GM21529 (cell line): ENCODE data around the gene SERTAD1.
"Not testable (repeated sequence)": the region's sequence is repeated elsewhere in the genome, so short reads cannot be mapped to it uniquely, and the experiment has no call there.

Source experiments
- ATAC-seq: cut with Tn5 transposase; IDR thresholded peaks from one replicate; pipeline ENCODE4 v1.9.1; 2021; ENCODE audit not compliant: unreplicated experiment

SERTAD1 gene, protein sequence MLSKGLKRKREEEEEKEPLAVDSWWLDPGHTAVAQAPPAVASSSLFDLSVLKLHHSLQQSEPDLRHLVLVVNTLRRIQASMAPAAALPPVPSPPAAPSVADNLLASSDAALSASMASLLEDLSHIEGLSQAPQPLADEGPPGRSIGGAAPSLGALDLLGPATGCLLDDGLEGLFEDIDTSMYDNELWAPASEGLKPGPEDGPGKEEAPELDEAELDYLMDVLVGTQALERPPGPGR

DNA sequence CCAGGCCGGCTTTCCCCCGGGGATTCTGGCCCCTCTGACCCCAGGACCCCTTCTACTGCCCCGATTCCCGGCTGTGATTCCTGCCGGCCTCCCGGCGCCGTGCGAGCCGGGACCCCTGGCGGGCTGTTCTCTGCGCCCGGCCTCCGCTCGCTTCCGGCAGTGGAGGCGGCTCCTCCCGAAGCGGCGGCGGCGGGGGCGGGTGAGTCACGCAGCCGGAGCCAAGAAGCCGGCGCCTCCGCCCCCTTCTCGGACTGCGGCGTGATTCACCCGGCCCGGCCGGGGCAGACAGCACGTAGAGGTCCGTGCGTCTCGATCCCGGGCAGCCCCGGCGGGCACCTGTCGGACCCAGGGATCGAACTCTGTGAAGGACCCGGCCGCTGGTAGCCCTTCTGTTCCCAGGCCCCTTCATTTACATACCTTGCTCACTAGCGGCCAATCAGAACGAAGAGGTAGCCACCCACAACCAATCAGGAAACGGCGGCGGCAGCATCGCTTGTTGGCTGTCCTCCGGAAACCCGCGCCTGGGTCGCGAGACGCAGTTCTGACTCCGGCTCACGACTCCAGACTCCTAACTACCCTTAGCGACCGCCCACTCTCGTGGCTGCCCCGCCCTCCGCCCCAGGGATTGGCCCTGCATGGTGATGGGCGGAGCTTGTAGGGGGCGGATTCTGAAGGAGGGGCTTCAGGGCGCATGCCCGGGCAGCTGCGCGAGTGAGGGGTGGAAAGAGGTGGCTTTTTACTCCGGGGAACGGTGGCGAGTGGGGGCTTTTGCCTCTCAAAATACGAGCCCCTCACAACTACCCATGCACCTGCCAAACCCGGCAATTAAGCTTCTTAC lies at the start of gene SERTAD1:
Gene SERTAD1 (minus strand): TSS at position 543 of the 838 bp plus-strand sequence. CDS start 2,446 bp downstream, outside the sequence.
- ATAC-seq: peak; percentile 74

DNA sequence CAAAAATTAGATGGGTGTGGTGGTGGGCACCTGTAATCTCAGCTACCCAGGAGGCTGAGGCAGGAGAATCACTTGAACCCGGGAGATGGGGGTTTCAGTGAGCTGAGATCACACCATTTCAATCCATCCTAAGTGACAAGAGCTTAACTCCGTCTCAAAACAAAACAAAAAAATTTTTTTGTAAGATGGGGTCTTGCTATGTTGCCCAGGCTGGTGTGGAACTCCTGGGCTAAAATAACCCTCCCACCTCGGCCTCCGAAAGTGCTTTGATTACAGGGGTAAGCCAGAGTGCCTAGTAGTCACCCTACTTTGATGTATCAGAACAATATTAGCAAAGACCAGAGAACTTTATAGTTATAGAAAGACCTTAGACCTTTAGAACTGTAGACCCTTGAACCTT lies 48.9 kb upstream of the SERTAD1 start:
- no peak for ATAC-seq

DNA sequence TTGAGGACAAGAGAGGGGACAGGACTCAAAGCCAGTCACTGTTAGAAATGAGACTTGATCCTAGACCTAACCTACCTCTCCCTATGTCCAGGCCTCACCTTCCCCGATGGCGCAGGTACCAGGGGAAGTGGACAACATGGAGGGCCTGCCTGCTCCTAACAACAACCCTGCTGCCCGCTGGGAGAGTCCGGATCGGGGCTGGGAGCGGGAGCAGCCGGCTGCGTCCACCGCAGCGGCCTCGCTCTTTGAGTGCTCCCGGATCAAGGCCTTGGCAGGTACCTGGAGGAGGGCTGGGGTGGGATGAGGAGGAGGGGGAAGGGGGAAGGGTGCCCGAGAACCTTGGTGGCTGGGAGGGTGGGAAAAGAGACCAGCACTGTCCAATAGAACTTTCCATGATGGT lies 46.7 kb upstream of the SERTAD1 start:
- ATAC-seq: no peak

DNA sequence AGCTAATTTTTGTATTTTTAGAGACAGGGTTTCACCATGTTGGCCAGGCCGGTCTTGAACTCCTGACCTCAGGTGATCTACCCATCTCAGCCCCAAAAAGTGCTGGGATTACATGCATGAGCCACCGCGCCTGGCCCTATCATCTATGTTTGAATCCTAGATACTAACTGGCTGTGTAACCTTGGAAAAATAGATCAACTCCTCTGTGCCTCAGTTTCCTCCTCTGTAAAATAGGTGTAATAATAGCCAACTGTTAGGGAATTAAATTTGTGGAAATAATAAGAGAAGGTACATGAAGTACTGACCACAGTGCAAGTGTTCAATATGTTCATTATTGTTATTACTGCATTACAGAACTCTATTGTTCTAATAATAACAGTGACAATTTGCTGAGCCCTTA lies 45.3 kb upstream of the SERTAD1 start:
- ATAC-seq: no peak

DNA sequence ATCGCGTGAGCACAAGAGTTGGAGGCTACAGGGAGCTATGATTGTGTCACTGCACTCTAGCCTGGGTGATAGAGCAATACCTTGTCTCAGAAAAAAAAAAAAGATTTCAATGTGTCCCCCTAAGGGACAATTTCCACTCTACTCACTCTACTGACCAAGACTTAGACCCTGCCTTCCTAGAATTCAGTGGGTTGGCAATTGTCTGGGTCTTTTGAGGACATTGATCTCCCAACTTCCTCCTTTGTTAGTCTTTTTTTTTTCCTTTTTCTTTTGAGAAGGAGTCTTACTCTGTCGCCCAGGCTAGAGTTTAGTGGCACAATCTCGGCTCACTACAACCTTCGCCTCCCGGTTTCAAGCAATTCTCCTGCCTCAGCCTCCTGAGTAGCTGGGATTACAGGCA lies 43.2 kb upstream of the SERTAD1 start:
- no peak for ATAC-seq

DNA sequence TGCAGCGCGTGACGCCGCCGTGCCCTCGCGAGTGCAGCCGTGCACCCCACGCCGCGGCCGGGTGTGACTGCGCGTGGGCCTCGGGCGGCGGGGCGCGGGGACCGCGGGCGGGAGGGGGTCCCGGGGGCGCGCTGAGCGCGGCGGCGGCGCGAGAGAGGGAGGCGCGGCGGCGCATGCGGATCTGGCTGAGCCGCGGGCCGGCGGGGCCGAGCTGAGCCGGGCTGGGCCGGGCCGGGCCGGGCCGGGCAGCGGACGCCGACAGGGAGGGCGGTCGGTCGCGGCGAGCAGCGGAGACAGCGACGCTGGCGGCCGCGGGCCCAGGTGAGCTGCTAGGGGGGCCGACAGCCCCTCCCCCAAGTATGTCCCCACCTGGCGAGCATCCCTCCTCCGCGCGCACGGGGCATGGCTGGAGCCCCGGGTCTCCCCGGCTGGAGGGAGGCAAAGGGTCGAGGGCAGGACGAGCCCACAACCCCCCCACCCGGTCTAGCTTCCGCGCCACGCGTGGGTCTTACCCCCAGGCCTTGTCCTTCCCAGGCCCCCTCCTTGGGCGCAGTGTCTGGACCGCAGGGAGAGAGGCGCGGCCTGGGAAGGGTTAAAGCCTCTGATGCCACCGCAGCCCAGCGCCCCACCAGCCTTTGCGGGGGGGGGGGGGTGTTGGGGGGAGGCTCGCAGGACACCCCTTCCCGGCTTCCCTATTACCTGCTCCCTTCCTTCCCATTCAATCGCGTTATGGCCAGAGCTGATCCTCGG lies 41.4 kb upstream of the SERTAD1 start, which contains the start of gene SPTBN4:
Gene SPTBN4 (plus strand): TSS at position 17 of the 750 bp plus-strand sequence. CDS start 5,621 bp downstream, outside the sequence.
- ATAC-seq: no peak

DNA sequence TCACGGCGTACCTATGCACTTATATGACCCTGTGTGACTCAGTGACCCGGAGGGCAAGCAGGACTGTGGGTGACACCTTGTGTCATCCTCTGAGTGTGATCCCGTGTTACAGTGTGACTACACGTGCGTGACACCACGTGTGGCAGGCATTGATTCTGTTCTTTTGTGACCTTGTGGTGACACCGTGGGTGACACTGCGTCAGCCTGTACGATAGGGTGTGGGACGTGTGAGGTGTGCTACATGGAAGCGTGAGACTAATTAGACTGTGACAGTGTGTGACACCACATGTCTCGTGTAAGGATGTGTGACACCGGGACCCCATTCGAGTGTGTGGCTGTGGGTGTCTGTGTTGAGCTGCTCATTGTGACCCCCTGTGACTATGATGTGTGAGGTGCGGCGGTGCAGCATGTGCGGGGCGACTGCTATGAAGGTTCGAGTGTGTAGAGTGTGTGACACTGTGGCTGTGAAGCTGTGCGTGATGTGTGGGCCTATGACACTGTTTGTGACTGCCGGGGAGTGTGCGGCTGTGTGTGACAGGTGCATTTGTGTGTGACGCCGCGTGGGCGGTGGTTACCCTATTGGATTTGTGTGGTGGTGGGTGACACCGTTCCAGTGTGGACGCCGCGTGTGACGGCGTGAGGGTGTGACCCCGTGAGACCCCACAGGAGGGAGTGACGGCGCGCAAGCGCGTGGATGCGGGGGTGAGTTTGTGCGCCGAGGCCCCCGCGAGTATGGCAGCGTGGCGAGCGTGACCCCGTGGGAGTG lies 40.6 kb upstream of the SERTAD1 start:
- ATAC-seq: peak; percentile 25

DNA sequence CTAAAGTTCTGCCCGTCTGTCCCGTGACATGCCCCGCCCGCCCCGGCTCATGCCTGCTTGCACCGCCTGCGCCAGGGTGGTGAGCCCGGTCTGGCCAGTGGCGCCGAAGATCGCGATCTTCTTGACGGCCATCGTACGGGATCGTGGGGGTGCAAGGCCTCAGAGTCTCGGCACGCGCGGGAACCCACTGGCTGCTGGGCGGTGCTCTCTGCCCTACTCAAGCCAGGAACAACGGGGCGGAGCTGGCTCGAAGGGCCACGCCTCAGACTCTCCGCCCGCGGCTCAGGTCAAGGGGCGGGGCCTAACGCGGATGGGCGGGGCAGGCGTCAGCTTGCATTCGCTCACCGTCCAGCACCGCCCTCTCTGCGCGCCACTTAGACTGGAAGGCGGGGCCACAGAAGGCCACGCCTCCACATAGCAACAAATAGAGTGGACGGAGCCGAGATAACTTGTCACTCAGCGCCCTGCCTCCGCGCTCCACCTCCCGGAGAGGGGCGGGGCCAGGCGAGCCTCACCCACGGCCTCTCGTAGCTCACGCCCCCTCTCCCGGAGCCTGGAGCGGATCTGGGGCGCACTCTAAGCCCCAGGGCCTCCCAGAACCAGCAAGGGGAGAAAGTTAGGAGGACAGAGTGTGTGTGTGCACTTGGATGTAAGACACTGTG lies 39.9 kb upstream of the SERTAD1 start, which contains the start of gene BLVRB:
Gene BLVRB (minus strand): TSS at position 189 of the 662 bp plus-strand sequence. CDS start 57 bp downstream, at position 132.
- peak; percentile 79 for ATAC-seq

DNA sequence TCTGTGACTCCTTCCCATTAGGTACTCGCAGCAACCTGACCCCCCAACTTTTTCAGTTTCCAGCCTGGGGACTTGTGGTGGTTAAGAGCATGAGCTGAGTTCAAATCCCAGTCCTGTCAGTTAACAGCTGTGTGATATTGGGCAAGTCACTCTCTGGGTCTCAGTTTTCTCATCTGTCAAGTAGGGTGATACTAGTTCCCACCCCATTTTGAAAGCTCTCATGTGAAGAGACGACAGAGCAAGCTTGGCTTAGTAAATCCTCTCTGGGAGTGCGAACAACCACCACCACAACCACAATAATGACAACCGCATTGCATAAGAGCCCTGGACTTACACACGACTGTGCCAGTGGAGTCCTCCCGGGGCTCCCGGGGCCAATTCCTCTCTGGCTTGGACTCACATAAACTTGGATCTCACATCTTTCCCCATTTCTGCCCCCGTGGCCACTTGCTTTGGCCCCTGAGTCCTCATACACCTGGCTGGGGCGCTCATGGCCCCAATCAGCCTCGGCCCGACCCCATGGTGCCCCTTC lies 39.3 kb upstream of the SERTAD1 start:
- ATAC-seq: no peak

DNA sequence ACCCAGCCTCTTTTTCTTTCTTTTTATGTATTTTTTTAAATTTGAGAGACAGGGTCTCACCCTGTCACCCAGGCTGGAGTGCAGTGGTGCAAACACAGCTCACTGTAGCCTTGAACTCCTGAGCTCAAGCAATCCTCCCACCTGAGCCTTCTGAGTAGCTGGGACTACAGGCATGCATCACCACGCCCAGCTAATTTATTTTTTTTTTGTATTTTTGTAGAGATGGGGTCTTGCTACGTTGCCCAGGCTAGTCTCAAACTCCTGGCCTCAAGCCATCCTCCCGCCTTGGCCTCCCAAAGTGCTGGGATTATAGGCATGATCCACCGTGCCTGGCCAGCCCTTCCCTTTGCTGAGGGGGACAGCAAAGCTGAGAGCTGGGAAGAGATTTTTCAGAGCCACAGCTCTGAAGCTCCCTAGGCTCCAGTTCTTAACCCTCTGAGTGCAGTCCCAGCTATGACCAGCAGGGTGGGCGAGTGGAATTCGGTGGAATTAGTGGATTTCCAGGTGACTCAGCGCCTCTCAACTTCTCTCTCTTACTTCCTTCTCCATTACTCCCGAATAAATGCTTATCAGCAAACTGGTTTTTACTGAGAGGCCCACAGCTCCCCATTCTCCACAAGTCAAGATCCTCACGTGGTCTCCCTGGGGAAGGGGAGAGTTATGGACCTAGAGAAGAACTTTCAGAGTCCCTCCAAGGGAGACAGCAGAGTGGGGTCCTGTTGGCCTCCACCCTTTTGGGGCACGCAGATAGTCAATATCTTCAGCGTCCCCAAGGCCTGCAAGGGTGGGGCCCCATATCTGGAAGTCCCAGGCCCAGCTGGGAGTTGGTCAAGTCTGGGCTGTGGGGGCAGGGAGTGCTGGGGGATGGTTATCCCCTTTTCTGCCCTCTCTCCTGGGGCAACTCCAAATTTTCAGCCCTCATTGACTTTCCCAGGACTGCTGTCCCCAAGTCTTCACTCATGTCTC lies 38.5 kb upstream of the SERTAD1 start:
- ATAC-seq: no peak

DNA sequence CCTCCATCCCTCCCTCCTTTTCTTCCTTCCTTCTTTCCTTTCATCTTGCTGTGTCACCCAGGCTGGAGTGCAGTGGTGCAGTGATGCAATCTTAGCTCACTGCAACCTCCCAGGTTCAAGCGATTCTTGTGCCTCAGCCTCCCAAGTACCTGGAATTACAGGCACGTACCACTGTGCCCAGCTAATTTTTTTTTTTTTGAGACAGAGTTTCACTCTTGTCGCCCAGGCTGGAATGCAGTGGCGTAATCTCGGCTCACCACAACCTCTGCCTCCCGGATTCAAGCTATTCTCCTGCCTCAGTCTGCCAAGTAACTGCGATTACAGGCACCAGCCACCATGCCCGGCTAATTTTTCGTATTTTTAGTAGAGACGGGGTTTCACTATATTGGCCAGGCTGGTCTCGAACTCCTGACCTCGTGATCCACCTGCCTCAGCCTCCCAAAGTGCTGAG lies 37.8 kb upstream of the SERTAD1 start:
- not testable (repeated sequence) for ATAC-seq

DNA sequence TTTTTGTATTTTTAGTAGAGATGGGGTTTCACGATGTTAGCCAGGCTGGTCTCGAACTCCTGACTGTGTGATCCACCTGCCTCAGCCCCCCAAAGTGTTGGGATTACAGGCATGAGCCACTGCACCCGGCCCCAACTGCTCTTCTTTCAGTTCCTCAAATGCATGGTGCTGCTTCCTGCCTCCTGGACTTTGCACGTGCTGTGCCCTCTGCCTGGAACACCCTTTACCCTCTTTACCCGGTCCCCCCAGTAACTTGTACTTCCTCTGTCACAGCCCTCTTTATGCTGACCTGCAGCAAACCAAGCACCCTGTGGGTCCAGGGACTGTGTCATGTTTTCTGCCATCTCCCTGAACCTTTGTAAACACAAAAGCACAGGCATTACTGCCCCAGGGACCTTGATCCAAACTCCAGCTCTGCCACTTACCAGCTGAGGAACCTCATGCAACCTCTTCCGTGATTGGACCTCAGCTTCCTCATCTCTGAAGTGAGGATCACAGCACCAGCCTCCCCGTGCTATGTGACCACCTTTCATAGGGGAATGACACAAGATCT lies 36.0 kb upstream of the SERTAD1 start:
- ATAC-seq: no peak

DNA sequence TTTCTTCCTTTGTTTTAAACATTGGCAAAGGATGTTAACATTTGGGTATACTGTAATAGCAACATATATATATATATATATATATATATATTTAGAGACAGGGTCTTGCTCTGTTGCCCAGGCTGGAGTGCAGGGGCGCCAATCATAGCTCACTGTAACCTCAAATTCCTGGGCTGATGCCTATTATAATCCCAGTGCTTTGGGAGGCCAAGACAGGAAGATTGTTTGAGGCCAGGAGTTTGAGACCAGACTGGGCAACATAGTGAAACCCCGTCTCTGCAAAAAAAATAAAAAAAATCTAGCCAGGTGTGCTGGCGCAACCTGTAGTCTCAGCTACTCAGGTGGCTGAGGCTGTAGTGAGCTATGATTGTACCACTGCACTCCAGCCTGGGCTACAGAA lies 34.4 kb upstream of the SERTAD1 start:
- ATAC-seq: no peak

DNA sequence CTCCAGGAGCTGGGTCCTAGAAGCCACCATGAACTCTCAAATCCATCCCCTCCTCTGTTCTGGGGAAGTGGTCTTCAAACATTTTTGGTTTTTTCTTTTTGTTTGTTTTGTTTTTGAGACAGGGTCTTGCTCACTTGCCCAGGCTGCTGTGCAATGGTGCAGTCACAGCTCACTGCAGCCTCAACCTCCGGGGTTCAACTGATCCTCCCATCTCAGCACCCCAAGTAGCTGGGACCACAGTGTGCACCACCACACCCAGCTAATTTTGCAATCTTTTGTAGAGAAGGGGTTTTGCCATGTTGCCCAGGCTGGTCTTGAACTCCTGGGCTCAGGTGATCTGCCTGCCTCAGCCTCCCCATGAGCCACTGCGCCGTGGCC lies 32.8 kb upstream of the SERTAD1 start:
- ATAC-seq: no peak

DNA sequence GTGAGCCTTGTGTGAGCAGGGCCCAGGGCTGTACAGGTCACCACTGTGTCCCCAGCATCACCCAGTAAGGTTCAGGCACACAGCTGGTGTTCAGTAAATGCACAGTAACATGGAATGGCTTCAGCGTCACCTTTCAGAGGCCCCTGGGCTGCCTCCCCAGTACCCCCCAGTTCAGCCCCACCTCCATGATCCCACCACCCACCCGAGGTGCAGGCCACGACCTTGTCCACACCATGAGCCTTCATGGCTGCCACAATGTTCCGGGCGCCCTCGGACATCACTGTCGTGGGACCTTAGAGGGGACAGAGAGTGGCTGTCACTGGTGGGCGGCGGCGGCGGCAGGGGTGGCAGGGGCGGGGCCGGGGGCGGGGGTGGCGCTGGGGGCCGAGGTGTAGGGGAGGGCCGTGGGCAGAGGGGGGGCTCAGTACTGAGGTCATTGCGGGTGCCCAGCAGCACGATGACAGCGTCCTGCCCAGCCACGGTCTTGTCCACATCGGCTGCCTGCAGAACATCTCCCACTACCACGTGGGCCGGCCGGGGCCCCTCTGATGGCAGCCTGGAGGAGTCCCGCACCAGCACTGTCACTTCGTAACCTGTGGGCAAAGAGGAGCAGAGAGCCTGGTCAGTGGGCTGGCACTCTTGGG lies 32.3 kb upstream of the SERTAD1 start:
- ATAC-seq: no peak

DNA sequence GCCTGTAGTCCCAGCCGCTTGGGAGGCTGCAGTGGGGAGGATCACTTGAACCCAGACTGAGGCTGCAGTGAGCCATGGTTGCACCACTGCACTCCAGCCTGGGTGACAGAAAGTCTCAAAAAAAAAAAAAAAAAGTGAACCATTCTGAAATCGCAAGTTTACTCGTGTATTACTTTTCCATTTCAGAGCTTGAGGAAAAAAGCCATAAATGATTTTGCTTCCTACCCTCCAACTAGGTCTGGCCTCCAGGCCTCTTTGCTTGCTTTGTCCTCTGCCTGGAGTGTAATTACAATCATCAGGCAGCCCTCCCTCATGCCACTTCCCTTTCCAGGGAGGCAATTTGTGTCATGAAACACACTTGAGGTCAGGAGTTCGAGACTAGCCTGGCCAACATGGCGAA lies 31.3 kb upstream of the SERTAD1 start:
- no peak for ATAC-seq

DNA sequence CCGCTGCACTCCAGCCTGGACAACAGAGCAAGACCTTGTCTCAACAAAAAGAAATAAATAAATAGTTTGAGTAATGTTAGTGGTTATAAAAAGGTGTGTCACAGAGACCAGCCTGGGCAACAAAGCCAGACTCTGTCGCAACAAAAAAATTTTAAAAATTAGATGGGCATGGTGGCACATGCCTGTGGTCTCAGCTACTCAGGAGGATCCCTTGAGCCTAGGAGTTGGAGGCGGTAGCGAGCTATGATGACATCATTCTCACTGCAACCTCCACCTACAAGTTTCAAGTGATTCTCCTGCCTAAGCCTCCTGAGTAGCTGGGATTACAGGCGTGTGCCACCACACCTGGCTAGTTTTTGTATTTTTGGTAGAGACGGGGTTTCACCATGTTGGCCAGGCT lies 28.2 kb upstream of the SERTAD1 start:
- not testable (repeated sequence) for ATAC-seq
